ENCODE measurements around the gene PRKAG3.

- no peak for TF ChIP-seq CTCF (IDR thresholded peaks at IDR 0.05)
- no peak for TF ChIP-seq POLR2A (IDR thresholded peaks at IDR 0.05)
Measured at GRCh38 chr2:218860950-218861381, 29.4 kb upstream of the PRKAG3 start.
